Measurements from ENCODE around the gene RPS6KA2.

RPS6KA2 gene

GRCh38 chr6:166435574-166435973, 191.5 kb downstream of the RPS6KA2 start:
- POLR2A ChIA-PET, result no interaction called here
- H3K4me3 ChIP-seq (ENCODE audit: low read depth, low read length), result no peak overlapping the region
- TF ChIP-seq CTCF (IDR thresholded peaks at IDR 0.05; ENCODE audit: insufficient read depth, low read length, missing control alignments), result no peak
- no peak for DNase-seq (ENCODE audit: low read depth, low spot score)
- CTCF ChIA-PET, result interaction anchor here (1.0 to 1.1 kb wide), 2 partner anchors 14 to 21 kb away, joined by 3 read pairs; no protein-coding TSS in a partner anchor

GRCh38 chr6:166434336-166434735, 192.7 kb downstream of the RPS6KA2 start:
- no peak for TF ChIP-seq CTCF (IDR thresholded peaks at IDR 0.05; ENCODE audit: insufficient read depth, low read length, missing control alignments)
- ChIA-PET POLR2A (no interaction called here), CTCF (interaction anchor here (1.1 to 1.5 kb wide), 2 partner anchors 12 to 13 kb away, joined by 3 read pairs; no protein-coding TSS in a partner anchor)
- DNase-seq (ENCODE audit: low read depth, low spot score), result no peak
- no peak overlapping the region for H3K4me3 ChIP-seq (ENCODE audit: low read depth, low read length)

GRCh38 chr6:166433096-166433495, 194.0 kb downstream of the RPS6KA2 start:
- CTCF ChIA-PET, result interaction anchor here (1.5 kb wide), 1 partner anchor 11 kb away, joined by 3 read pairs; no protein-coding TSS in a partner anchor
- DNase-seq (ENCODE audit: low read depth, low spot score), result no peak
- no peak for TF ChIP-seq CTCF (IDR thresholded peaks at IDR 0.05; ENCODE audit: insufficient read depth, low read length, missing control alignments)
- POLR2A ChIA-PET, result no interaction called here
- H3K4me3 ChIP-seq (ENCODE audit: low read depth, low read length), result no peak overlapping the region

GRCh38 chr6:166430269-166430668, 196.8 kb downstream of the RPS6KA2 start:
- no peak overlapping the region for H3K4me3 ChIP-seq (ENCODE audit: low read depth, low read length)
- POLR2A ChIA-PET, result no interaction called here
- TF ChIP-seq CTCF (IDR thresholded peaks at IDR 0.05; ENCODE audit: insufficient read depth, low read length, missing control alignments), result no peak
- DNase-seq (ENCODE audit: low read depth, low spot score), result no peak
- CTCF ChIA-PET, result interaction anchor here (0.8 to 1.1 kb wide), 2 partner anchors 8 to 13 kb away, joined by 3 read pairs; no protein-coding TSS in a partner anchor

- ChIA-PET CTCF (interaction anchor here (1.1 to 2.0 kb wide), 4 partner anchors 14 to 148 kb away, joined by 3 to 7 read pairs (median 4); no protein-coding TSS in a partner anchor), POLR2A (interaction anchor here (0.7 kb wide), 1 partner anchor 91 kb away, joined by 3 read pairs; no protein-coding TSS in a partner anchor)
- DNase-seq (ENCODE audit: low read depth, low spot score), result no peak
- no peak overlapping the region for H3K4me3 ChIP-seq (ENCODE audit: low read depth, low read length)
- TF ChIP-seq CTCF (IDR thresholded peaks at IDR 0.05; ENCODE audit: insufficient read depth, low read length, missing control alignments), result no peak
Observed at GRCh38 chr6:166424431-166424830, 202.6 kb downstream of the RPS6KA2 start.

- TF ChIP-seq CTCF (IDR thresholded peaks at IDR 0.05; ENCODE audit: insufficient read depth, low read length, missing control alignments), result no peak
- H3K4me3 ChIP-seq (ENCODE audit: low read depth, low read length), result no peak overlapping the region
- ChIA-PET CTCF (interaction anchor here (2.0 kb wide), 1 partner anchor 23 kb away, joined by 7 read pairs; no protein-coding TSS in a partner anchor), POLR2A (no interaction called here)
- DNase-seq (ENCODE audit: low read depth, low spot score), result no peak
Observed at GRCh38 chr6:166423781-166424180, 203.3 kb downstream of the RPS6KA2 start.

Data from AG04449 (cell line).